ENCODE measurements around the gene WNT9A.
"Not testable (repeated sequence)": the region's sequence is repeated elsewhere in the genome, so short reads cannot be mapped to it uniquely, and the experiment has no call there.

The WNT9A gene

DNA sequence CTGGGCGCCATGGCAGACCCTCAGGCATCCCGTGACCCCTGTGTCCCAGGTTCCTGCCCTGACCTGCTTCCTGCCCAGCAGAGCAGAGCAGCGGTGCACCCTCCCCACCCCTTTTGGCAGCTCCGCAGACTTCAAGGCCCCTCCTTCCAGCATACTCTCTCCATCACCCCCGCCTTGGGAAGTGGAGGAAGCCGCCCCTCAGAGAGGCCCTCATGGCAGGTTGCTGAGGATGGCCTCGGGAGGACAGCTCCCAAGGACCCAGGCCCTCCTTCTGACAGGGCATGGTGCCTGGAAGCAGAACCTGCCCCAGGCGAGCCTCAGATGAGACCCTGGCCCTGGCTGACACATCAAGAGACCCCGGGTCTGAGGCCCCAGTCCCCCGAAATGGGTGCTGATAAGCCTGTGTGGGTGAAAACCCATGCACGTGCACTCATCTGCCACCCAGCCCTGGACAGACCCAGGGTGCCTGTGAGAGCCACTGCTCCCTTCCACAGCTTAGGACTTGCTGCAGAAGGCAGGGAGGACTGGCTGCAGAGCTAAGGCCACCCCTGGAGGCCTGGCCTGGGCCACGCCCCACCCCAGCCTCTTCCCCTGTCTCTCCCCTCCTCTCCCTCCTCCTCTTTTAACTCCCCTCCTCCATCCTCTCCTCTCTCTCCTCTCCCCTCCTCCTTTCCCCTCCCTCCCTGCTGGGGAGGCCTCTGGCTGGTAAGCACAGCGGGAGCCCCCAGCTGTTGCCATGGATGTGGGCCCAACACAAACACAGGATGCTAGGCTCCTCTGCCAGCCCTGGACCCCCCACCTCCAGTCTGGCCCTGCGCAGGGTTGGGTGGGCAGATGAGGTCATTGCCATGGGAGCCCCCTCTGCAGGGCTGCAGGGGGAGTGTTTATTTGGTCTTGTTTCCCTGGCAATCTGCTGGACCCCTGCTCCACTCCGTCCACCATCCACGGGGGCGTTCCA is 33.7 kb downstream of the WNT9A start:
- H3K4me3 ChIP-seq (ENCODE audit: extremely low read depth, insufficient read depth, low read length, poor library complexity, severe bottlenecking): no peak overlapping the region
- no peaks in the 10 kb centered on the region for H3K9me3 ChIP-seq (ENCODE audit: control insufficient read depth, low read length)
- H3K4me1 ChIP-seq (ENCODE audit: control insufficient read depth, insufficient read depth, low read length, poor library complexity, severe bottlenecking): peaks cover 48% of the 10 kb centered on the region
- WGBS, 2 experiments (ENCODE audit: insufficient coverage in 2 of 2): 81 to 83% methylated on average over 11 of the region's 17 CpGs
- H3K36me3 ChIP-seq (ENCODE audit: control insufficient read depth, insufficient read depth, low read length): no peaks in the 10 kb centered on the region
- peak overlapping the region; percentile 59 for H3K27ac ChIP-seq (ENCODE audit: low read depth, low read length, severe bottlenecking)

DNA sequence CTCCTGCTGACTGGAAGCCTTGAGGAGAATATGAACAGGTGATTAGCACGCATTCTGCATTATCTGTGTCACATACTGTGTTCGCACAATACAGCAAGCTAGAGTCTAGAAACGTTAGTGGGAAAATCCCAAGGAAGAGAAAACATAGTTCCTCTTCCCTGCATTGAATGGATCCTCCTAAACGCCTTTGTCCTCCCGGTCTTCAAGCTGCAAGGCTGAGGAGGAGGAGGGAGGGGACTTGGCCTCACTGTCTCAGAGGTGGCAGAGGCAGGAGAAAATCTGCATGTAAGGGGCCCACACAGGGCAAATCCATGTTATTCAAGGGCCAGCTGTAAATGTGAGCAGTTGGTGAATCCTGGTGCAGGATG is 34.4 kb downstream of the WNT9A start:
- Histone ChIP-seq H3K4me1 (ENCODE audit: control insufficient read depth, insufficient read depth, low read length, poor library complexity, severe bottlenecking) (peaks cover 48% of the 10 kb centered on the region), H3K36me3 (ENCODE audit: control insufficient read depth, insufficient read depth, low read length) (no peaks in the 10 kb centered on the region), H3K9me3 (ENCODE audit: control insufficient read depth, low read length) (no peaks in the 10 kb centered on the region), H3K4me3 (ENCODE audit: extremely low read depth, insufficient read depth, low read length, poor library complexity, severe bottlenecking) (no peak overlapping the region), H3K27ac (ENCODE audit: low read depth, low read length, severe bottlenecking) (no peak overlapping the region)
- 60 to 63% methylated on average over 4 to 5 of the region's 5 CpGs for WGBS, 2 experiments (ENCODE audit: insufficient coverage in 2 of 2)

DNA sequence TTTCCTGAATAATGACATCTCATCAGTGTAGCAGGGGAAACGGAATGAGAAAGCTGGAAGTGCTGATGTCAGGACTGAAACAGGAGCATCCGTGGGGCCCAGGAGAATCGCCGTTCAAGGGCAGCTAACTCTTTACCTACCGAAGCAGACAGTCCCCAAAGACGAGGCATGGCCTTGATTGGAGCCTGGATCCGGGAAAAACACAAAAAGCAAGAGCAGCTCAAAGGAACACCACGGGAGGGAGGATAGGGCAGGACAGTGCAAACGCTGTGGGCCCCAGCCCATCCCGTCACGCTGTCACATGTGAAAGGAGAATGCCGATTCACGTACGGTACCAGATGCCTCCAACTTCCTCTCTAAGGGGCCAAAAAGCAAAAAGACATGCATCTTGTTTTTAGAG is 34.9 kb downstream of the WNT9A start:
- Histone ChIP-seq H3K4me1 (ENCODE audit: control insufficient read depth, insufficient read depth, low read length, poor library complexity, severe bottlenecking) (peaks cover 48% of the 10 kb centered on the region), H3K36me3 (ENCODE audit: control insufficient read depth, insufficient read depth, low read length) (no peaks in the 10 kb centered on the region), H3K27ac (ENCODE audit: low read depth, low read length, severe bottlenecking) (no peak overlapping the region), H3K9me3 (ENCODE audit: control insufficient read depth, low read length) (no peaks in the 10 kb centered on the region), H3K4me3 (ENCODE audit: extremely low read depth, insufficient read depth, low read length, poor library complexity, severe bottlenecking) (no peak overlapping the region)
- 50 to 55% methylated on average over 14 of the region's 14 CpGs for WGBS, 2 experiments (ENCODE audit: insufficient coverage in 2 of 2)

DNA sequence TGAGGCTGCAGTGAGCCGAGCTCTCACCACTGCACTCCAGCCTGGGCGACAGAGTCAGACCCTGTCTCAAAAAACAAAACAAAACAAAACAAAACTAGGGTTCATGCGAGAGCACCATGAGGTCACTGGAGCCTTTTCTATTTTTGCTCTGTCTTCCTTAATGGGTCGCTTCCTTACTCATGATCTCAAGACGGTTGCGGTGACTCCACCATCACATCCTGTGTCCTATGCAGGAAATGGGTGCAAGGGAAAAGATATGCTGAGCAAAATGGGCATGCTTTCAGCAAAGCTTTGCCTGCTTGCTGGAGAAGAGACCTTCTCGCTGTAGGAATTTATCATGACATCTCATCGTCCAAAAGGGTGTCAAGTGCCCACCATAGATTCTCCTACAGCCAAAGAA is 36.4 kb downstream of the WNT9A start:
- H3K9me3 ChIP-seq (ENCODE audit: control insufficient read depth, low read length): no peaks in the 10 kb centered on the region
- H3K36me3 ChIP-seq (ENCODE audit: control insufficient read depth, insufficient read depth, low read length): no peaks in the 10 kb centered on the region
- no peak overlapping the region for H3K4me3 ChIP-seq (ENCODE audit: extremely low read depth, insufficient read depth, low read length, poor library complexity, severe bottlenecking)
- peaks cover 41% of the 10 kb centered on the region for H3K4me1 ChIP-seq (ENCODE audit: control insufficient read depth, insufficient read depth, low read length, poor library complexity, severe bottlenecking)
- 88 to 95% methylated on average over 6 to 8 of the region's 8 CpGs for WGBS, 2 experiments (ENCODE audit: insufficient coverage in 2 of 2)
- H3K27ac ChIP-seq (ENCODE audit: low read depth, low read length, severe bottlenecking): no peak overlapping the region

DNA sequence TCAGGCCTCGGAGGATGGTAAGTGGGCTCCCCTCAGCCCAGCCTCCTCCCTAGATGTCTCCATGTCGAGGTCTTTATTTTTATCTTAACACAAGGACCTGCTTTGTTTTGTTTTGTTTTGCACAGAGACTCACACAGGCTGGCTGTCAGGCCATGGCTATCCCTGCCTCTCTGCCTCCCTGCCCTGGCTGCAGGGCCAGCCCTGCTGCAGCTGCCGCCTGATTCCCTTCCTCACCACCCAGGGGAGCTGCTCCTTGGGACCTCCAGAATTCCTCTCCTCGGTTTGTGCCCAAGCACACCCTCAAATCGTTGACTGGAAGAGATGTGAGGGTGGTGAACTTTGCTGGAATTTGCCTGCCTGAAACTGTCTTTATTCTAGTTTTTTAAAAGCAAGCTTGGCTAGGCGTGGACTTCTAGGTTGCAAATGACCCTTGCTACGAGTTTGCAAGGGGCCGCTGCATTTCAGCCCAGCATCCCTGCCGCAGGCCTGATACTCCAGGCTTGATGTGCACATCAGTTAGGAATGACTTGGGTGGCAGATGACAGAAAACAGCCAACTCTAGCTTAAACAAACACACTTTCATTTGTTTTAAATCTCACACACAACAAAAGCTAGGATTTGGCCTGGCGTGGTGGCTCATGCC is 37.1 kb downstream of the WNT9A start:
- Histone ChIP-seq H3K27ac (ENCODE audit: low read depth, low read length, severe bottlenecking) (peak overlapping the region; percentile 41), H3K9me3 (ENCODE audit: control insufficient read depth, low read length) (no peaks in the 10 kb centered on the region), H3K4me3 (ENCODE audit: extremely low read depth, insufficient read depth, low read length, poor library complexity, severe bottlenecking) (no peak overlapping the region), H3K36me3 (ENCODE audit: control insufficient read depth, insufficient read depth, low read length) (no peaks in the 10 kb centered on the region), H3K4me1 (ENCODE audit: control insufficient read depth, insufficient read depth, low read length, poor library complexity, severe bottlenecking) (peaks cover 35% of the 10 kb centered on the region)
- WGBS, 2 experiments (ENCODE audit: insufficient coverage in 2 of 2): 74 to 76% methylated on average over 4 to 9 of the region's 10 CpGs

DNA sequence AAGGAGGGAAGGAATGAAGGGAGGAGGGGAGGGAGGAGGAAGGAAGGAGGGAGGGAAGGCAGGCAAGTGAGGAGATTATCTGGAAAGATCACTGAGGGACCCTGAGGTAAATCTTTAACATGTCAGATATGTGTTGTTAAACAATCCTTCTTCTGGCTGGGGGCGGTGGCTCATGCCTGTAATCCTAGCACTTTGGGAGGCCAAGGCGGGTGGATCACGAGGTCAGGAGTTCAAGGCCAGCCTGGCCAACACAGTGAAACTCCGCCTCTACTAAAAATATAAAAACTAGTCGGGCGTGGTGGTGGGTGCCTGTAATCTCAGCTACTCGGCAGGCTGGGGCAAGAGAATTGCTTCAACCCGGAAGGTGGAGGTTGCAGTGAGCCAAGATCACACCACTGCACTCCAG is 37.8 kb downstream of the WNT9A start:
- H3K36me3 ChIP-seq (ENCODE audit: control insufficient read depth, insufficient read depth, low read length); H3K27ac ChIP-seq (ENCODE audit: low read depth, low read length, severe bottlenecking); H3K4me3 ChIP-seq (ENCODE audit: extremely low read depth, insufficient read depth, low read length, poor library complexity, severe bottlenecking); H3K9me3 ChIP-seq (ENCODE audit: control insufficient read depth, low read length): not testable (repeated sequence)
- peaks cover 29% of the 10 kb centered on the region for H3K4me1 ChIP-seq (ENCODE audit: control insufficient read depth, insufficient read depth, low read length, poor library complexity, severe bottlenecking)
- WGBS, 2 experiments (ENCODE audit: insufficient coverage in 2 of 2): 76 to 92% methylated on average over 5 to 6 of the region's 8 CpGs

DNA sequence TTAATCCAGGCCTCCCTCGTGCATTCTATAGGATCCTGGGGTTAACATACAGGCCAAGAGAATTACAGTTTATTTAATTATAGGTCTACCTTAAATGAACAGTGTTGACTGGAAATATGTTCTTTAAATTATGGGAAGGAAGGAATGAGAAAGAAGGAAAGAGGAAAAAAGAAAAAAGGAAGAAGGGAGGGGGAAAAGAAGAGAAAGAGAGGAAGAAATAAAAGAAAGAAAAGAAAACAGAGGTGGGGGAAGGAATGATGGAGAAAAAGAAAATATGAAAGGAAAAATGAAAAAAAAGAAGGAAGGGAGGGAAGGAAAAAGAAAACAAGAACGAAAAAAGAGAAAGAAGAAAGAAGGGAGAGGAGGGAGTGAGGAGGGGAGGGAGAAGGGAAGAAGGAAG is 38.5 kb downstream of the WNT9A start:
- no peaks in the 10 kb centered on the region for H3K9me3 ChIP-seq (ENCODE audit: control insufficient read depth, low read length)
- H3K4me1 ChIP-seq (ENCODE audit: control insufficient read depth, insufficient read depth, low read length, poor library complexity, severe bottlenecking): peaks cover 21% of the 10 kb centered on the region
- H3K36me3 ChIP-seq (ENCODE audit: control insufficient read depth, insufficient read depth, low read length): no peaks in the 10 kb centered on the region
- no peak overlapping the region for H3K4me3 ChIP-seq (ENCODE audit: extremely low read depth, insufficient read depth, low read length, poor library complexity, severe bottlenecking)
- WGBS, 2 experiments (ENCODE audit: insufficient coverage in 2 of 2): 75 to 79% methylated on average over 1 of the region's 2 CpGs
- H3K27ac ChIP-seq (ENCODE audit: low read depth, low read length, severe bottlenecking): no peak overlapping the region

DNA sequence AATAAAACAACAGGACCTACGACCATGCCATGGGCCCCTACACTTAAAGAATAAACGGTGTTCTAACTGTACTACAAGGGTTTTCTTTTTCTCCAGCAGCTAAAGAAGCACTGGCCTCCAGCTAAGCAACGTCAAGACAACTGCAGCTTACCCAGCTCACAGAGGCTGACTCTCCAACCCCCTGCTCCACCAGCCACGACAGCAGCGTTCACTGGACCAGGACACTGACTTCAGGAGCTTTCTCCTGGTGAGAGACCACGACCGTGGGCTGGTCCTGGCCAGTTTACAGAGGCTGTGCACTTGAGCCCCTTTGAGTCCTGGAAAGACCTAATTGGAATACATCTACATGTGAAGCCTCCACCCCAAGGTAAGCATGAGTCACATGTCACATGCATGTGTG is 39.4 kb downstream of the WNT9A start:
- peaks cover 15% of the 10 kb centered on the region for H3K4me1 ChIP-seq (ENCODE audit: control insufficient read depth, insufficient read depth, low read length, poor library complexity, severe bottlenecking)
- no peaks in the 10 kb centered on the region for H3K9me3 ChIP-seq (ENCODE audit: control insufficient read depth, low read length)
- no peaks in the 10 kb centered on the region for H3K36me3 ChIP-seq (ENCODE audit: control insufficient read depth, insufficient read depth, low read length)
- no peak overlapping the region for H3K27ac ChIP-seq (ENCODE audit: low read depth, low read length, severe bottlenecking)
- WGBS, 2 experiments (ENCODE audit: insufficient coverage in 2 of 2): 72 to 80% methylated on average over 5 to 7 of the region's 7 CpGs
- H3K4me3 ChIP-seq (ENCODE audit: extremely low read depth, insufficient read depth, low read length, poor library complexity, severe bottlenecking): no peak overlapping the region

DNA sequence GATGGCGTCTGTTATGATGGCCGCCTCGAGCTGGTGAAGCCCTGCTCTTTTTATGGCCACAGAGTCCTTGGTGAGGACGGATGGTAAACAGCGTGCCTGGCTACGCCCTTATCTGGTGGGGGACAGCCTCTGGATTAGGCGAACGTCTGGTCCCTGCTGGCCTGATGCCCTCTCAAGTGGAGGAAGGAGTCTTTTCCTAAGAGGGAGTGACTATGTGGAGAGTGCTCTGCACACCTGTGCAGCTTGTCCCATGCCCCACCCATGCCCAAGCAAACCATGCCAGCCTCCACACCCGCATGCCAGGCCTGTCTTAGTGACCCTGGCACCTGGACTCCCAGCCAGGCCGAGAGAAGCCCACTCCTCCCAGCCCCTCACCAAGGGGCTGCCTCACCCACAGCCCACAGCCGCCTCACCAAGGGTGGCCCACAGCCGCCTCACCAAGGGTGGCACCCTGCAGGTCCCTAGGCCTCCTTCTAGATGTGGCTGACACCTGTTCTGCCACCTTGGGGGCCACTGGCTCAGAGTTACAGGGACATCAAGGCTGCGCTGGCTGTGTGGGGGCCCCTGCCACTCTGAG is 40.2 kb downstream of the WNT9A start:
- WGBS, 2 experiments (ENCODE audit: insufficient coverage in 2 of 2): 92 to 97% methylated on average over 10 to 11 of the region's 13 CpGs
- H3K27ac ChIP-seq (ENCODE audit: low read depth, low read length, severe bottlenecking): no peak overlapping the region
- H3K9me3 ChIP-seq (ENCODE audit: control insufficient read depth, low read length): no peaks in the 10 kb centered on the region
- peaks cover 11% of the 10 kb centered on the region for H3K4me1 ChIP-seq (ENCODE audit: control insufficient read depth, insufficient read depth, low read length, poor library complexity, severe bottlenecking)
- no peaks in the 10 kb centered on the region for H3K36me3 ChIP-seq (ENCODE audit: control insufficient read depth, insufficient read depth, low read length)
- H3K4me3 ChIP-seq (ENCODE audit: extremely low read depth, insufficient read depth, low read length, poor library complexity, severe bottlenecking): no peak overlapping the region

DNA sequence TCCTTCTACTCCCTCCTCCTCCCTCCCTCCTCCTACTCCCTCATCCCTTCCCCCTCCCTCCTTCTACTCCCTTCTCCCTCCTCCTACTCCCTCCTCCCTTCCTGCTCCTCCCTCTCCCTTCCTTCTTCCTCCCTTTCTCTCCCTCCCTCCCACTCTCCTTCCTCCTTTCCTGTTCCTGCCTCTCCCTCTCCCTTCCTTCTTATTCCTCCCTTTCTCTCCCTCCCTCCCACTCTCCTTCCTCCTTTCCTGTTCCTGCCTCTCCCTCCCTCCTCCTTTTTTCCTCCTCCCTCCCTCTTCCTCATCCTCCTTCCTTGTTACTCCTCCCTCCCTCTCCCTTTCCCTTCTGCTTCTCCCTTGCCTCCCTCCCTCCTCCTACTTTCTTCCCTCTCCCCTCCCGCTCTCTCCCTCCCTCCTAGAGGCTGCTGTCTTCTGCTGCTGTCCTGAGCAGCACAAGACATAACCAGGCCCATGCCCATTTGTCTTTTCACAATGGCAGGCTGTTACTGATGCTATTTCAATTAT is 41.1 kb downstream of the WNT9A start:
- H3K4me1 ChIP-seq (ENCODE audit: control insufficient read depth, insufficient read depth, low read length, poor library complexity, severe bottlenecking): peaks cover 18% of the 10 kb centered on the region
- H3K36me3 ChIP-seq (ENCODE audit: control insufficient read depth, insufficient read depth, low read length): no peaks in the 10 kb centered on the region
- 100% methylated on average over 1 of the region's 1 CpG; no CpG with 5 or more reads in 1 of the 2 experiments for WGBS, 2 experiments (ENCODE audit: insufficient coverage in 2 of 2)
- no peak overlapping the region for H3K27ac ChIP-seq (ENCODE audit: low read depth, low read length, severe bottlenecking)
- no peaks in the 10 kb centered on the region for H3K9me3 ChIP-seq (ENCODE audit: control insufficient read depth, low read length)
- H3K4me3 ChIP-seq (ENCODE audit: extremely low read depth, insufficient read depth, low read length, poor library complexity, severe bottlenecking): no peak overlapping the region

Measured in mesodermal cell (in vitro differentiated cells).